HEK293T (cell line): ENCODE measurements around the gene SLC25A26.
"Not testable (repeated sequence)": the region's sequence is repeated elsewhere in the genome, so short reads cannot be mapped to it uniquely, and the experiment has no call there.

Source experiments
- CTCF ChIA-PET: fragments of 350-600 bp; formaldehyde crosslinking; extraction: SDS; loops from one replicate; lab custom pipeline; 2021; ENCODE audit warnings: antibody characterized with exemption, inconsistent platforms; lab: Yijun Ruan, JAX
- POLR2A ChIA-PET: fragments of 350-600 bp; formaldehyde crosslinking; extraction: SDS; loops from one replicate; lab custom pipeline; 2020; ENCODE audit warnings: antibody characterized with exemption, inconsistent platforms; lab: Yijun Ruan, JAX
- DNase-seq: peaks from one replicate; pipeline ENCODE4 v3.0.0; 2012; ENCODE audit warnings: mixed read lengths; ENCODE audit errors: extremely low spot score
- ARNT ChIP-seq: fragments of 450-650 bp; IDR thresholded peaks from 2 replicates; pipeline ENCODE4 v1.6.1; 2017; ENCODE audit warnings: mild to moderate bottlenecking
- BHLHE40 ChIP-seq: fragments of 450-650 bp; IDR thresholded peaks from 2 replicates; pipeline ENCODE4 v1.6.1; 2016; ENCODE audit warnings: mild to moderate bottlenecking, moderate library complexity, borderline replicate concordance
- CTBP1 ChIP-seq: fragments of 450-650 bp; IDR thresholded peaks from 2 replicates; pipeline ENCODE4 v1.6.1; 2016; ENCODE audit warnings: borderline replicate concordance
- ELF4 ChIP-seq: fragments of 450-650 bp; IDR thresholded peaks from 2 replicates; pipeline ENCODE4 v1.6.1; 2017; ENCODE audit warnings: antibody characterized with exemption
- FOXA1 ChIP-seq: fragments of 450-650 bp; IDR thresholded peaks from 2 replicates; pipeline ENCODE4 v1.6.1; 2016; ENCODE audit warnings: mild to moderate bottlenecking
- FOXK2 ChIP-seq: fragments of 450-650 bp; IDR thresholded peaks from 2 replicates; pipeline ENCODE4 v1.6.1; 2016; ENCODE audit warnings: mild to moderate bottlenecking
- FOXM1 ChIP-seq: fragments of 450-650 bp; IDR thresholded peaks from 2 replicates; pipeline ENCODE4 v1.6.1; 2017; ENCODE audit warnings: mild to moderate bottlenecking, borderline replicate concordance
- HDGF ChIP-seq: fragments of 450-650 bp; IDR thresholded peaks from 2 replicates; pipeline ENCODE4 v1.6.1; 2017; ENCODE audit warnings: antibody characterized with exemption, borderline replicate concordance
- L3MBTL2 ChIP-seq: fragments of 450-650 bp; conservative IDR thresholded peaks from 2 replicates; pipeline ENCODE4 v1.6.1; 2016; ENCODE audit warnings: mild to moderate bottlenecking
- LEF1 ChIP-seq: fragments of 450-650 bp; IDR thresholded peaks from 2 replicates; pipeline ENCODE4 v1.6.1; 2017; ENCODE audit warnings: mild to moderate bottlenecking, borderline replicate concordance
- NFRKB ChIP-seq: fragments of 450-650 bp; IDR thresholded peaks from 2 replicates; pipeline ENCODE4 v1.6.1; 2016; ENCODE audit warnings: mild to moderate bottlenecking, moderate library complexity
- SP1 ChIP-seq: fragments of 450-650 bp; IDR thresholded peaks from 2 replicates; pipeline ENCODE4 v1.6.1; 2017
- SUZ12 ChIP-seq: fragments of 450-650 bp; IDR thresholded peaks from 2 replicates; pipeline ENCODE4 v1.6.1; 2016; ENCODE audit warnings: mild to moderate bottlenecking
- TARDBP ChIP-seq: fragments of 450-650 bp; IDR thresholded peaks from 2 replicates; pipeline ENCODE4 v1.6.1; 2016
- ZNF384 ChIP-seq: fragments of 450-650 bp; IDR thresholded peaks from 2 replicates; pipeline ENCODE4 v1.6.1; 2016
- TF ChIP-seq, protein P1 (sequence below): fragments of 450-650 bp; IDR thresholded peaks from 2 replicates; pipeline ENCODE4 v1.6.1; 2016

SLC25A26 gene

GRCh38 chr3:66414846-66415245 lies 194.0 kb downstream of the SLC25A26 start:
- DNase-seq = no peak
- TF ChIP-seq HDGF = no peak
- no peak for TF ChIP-seq SP1
- no peak for TF ChIP-seq SUZ12
- TF ChIP-seq ARNT = no peak
- no peak for TF ChIP-seq ELF4
- no peak for TF ChIP-seq LEF1
- no peak for TF ChIP-seq TARDBP
- TF ChIP-seq FOXA1 = no peak
- TF ChIP-seq, protein P1, sequence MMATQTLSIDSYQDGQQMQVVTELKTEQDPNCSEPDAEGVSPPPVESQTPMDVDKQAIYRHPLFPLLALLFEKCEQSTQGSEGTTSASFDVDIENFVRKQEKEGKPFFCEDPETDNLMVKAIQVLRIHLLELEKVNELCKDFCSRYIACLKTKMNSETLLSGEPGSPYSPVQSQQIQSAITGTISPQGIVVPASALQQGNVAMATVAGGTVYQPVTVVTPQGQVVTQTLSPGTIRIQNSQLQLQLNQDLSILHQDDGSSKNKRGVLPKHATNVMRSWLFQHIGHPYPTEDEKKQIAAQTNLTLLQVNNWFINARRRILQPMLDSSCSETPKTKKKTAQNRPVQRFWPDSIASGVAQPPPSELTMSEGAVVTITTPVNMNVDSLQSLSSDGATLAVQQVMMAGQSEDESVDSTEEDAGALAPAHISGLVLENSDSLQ = no peak
- no peak for TF ChIP-seq L3MBTL2
- no peak for TF ChIP-seq FOXK2
- ChIA-PET POLR2A (no interaction called here), CTCF (no interaction called here)

- DNase-seq = no peak
- ChIA-PET POLR2A (no interaction called here), CTCF (no interaction called here)
- TF ChIP-seq, protein P1 = no peak
- TF ChIP-seq ARNT = no peak
- TF ChIP-seq ELF4 = no peak
- TF ChIP-seq FOXM1 = no peak
- TF ChIP-seq SP1 = no peak
- TF ChIP-seq BHLHE40 = no peak
- no peak for TF ChIP-seq ZNF384
- no peak for TF ChIP-seq L3MBTL2
- TF ChIP-seq FOXA1 = no peak
- no peak for TF ChIP-seq LEF1
- TF ChIP-seq SUZ12 = no peak
- TF ChIP-seq HDGF = no peak
- TF ChIP-seq TARDBP = no peak
- TF ChIP-seq CTBP1 = no peak
- TF ChIP-seq NFRKB = no peak
- no peak for TF ChIP-seq FOXK2
Measured at GRCh38 chr3:66415867-66416428, 195.1 kb downstream of the SLC25A26 start.

- CTCF ChIA-PET = no interaction called here
- no peak for DNase-seq
- POLR2A ChIA-PET = no interaction called here
- TF ChIP-seq LEF1 = no peak
- no peak for TF ChIP-seq ARNT
- TF ChIP-seq SUZ12 = no peak
- TF ChIP-seq BHLHE40 = no peak
- TF ChIP-seq, protein P1 = no peak
- TF ChIP-seq SP1 = no peak
- TF ChIP-seq ZNF384 = no peak
- TF ChIP-seq L3MBTL2 = no peak
- no peak for TF ChIP-seq CTBP1
- TF ChIP-seq TARDBP = no peak
- no peak for TF ChIP-seq NFRKB
- no peak for TF ChIP-seq HDGF
Measured at GRCh38 chr3:66416556-66417304, 195.9 kb downstream of the SLC25A26 start.

DNA sequence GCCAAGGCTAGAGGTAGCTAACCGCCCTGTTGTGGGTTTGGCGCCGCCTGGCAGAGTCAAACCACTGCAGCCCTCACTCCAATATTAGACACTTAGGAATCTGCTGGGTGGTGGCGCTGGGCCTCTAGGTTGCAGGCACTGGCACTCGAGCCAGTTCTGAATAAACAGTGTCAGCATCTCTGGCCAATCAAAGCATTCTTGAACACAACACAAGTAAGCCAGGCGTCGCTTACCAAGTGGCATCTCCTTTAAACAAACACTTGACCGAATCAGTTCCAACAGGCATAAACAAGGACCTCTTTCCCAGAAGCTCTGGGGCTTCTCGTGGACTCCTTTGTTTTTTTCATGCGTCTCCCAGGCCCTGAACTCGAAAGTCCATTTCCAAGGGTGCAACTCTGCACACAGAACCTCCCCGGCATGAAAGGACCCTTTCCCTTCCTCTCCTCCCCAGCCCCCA lies 197.7 kb downstream of the SLC25A26 start:
- DNase-seq = no peak
- POLR2A ChIA-PET = no interaction called here

GRCh38 chr3:66419036-66419435 lies 198.2 kb downstream of the SLC25A26 start:
- ChIA-PET CTCF (no interaction called here), POLR2A (no interaction called here)
- no peak for DNase-seq
- TF ChIP-seq BHLHE40 (no peak), ARNT (no peak), L3MBTL2 (no peak), NFRKB (no peak), CTBP1 (no peak), ELF4 (no peak), ZNF384 (no peak), SP1 (no peak), SUZ12 (no peak), FOXK2 (no peak), TARDBP (no peak)
- TF ChIP-seq, protein P1 = no peak

More for the DNA sequence above, 197.7 kb downstream of the SLC25A26 start:
- CTCF ChIA-PET = no interaction called here
- TF ChIP-seq TARDBP = no peak
- no peak for TF ChIP-seq L3MBTL2
- no peak for TF ChIP-seq FOXM1

GRCh38 chr3:66421144-66421543 lies 200.3 kb downstream of the SLC25A26 start:
- POLR2A ChIA-PET, CTCF ChIA-PET, DNase-seq: not testable (repeated sequence)

DNA sequence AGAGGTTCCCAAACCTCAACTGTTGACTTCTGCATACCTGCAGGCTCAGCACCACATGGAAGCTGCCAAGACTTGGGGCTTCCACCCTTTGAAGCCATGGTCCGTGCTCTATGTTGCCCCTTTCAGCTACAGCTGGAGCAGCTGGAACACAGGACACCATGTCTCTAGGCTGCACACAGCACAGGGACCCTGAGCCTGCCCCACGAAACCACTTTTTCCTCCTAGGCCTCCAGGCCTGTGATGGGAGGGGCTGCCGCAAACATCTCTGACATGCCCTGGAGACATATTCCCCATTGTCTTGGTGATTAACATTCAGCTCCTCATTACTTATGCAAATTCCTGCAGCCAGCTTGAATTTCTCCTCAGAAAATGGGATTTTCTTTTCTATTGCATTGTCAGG lies 201.1 kb downstream of the SLC25A26 start:
- CTCF ChIA-PET, POLR2A ChIA-PET, DNase-seq: not testable (repeated sequence)
